RCC 7860 (cell line): Measurements from ENCODE around the gene MAS1.

ENCODE experiments used
- DNase-seq: peaks from one replicate; pipeline ENCODE4 v3.0.0-alpha.2; 2015; ENCODE audit warnings: low spot score
- FAIRE-seq: peaks from 2 replicates; lab custom pipeline; 2012; peaks lifted over from hg19 to GRCh38; lab: Jason Lieb, UNC

The MAS1 gene

GRCh38 chr6:159878341-159878740, 12.4 kb upstream of the MAS1 start:
- FAIRE-seq = no peak
- no peak for DNase-seq

- FAIRE-seq (no peak), DNase-seq (no peak)
These were observed 10.9 kb upstream of the MAS1 start for GRCh38 chr6:159879856-159880255.

- DNase-seq (no peak), FAIRE-seq (no peak)
These were observed 10.3 kb upstream of the MAS1 start for GRCh38 chr6:159880412-159880975.

GRCh38 chr6:159884720-159885119, 6.1 kb upstream of the MAS1 start:
- FAIRE-seq = no peak
- no peak for DNase-seq

GRCh38 chr6:159886270-159886669, 4.5 kb upstream of the MAS1 start:
- DNase-seq = no peak
- no peak for FAIRE-seq

- FAIRE-seq (no peak), DNase-seq (no peak)
These were observed 3.6 kb upstream of the MAS1 start for GRCh38 chr6:159887146-159887545.

- DNase-seq (no peak), FAIRE-seq (no peak)
These were observed 3.0 kb upstream of the MAS1 start for GRCh38 chr6:159887761-159888160.

GRCh38 chr6:159890201-159890600, 587 bp upstream of the MAS1 start:
- DNase-seq = no peak
- no peak for FAIRE-seq

- FAIRE-seq = no peak
- DNase-seq = no peak
These were observed 1.3 kb downstream of the MAS1 start for GRCh38 chr6:159892053-159892452.

- FAIRE-seq (no peak), DNase-seq (no peak)
These were observed 2.3 kb downstream of the MAS1 start for GRCh38 chr6:159893064-159893463.

- no peak for DNase-seq
- no peak for FAIRE-seq
These were observed 4.2 kb downstream of the MAS1 start for GRCh38 chr6:159894991-159895390.

GRCh38 chr6:159897603-159898002, 6.8 kb downstream of the MAS1 start:
- no peak for FAIRE-seq
- no peak for DNase-seq

- DNase-seq = no peak
- FAIRE-seq = no peak
These were observed 7.7 kb downstream of the MAS1 start for GRCh38 chr6:159898519-159898918.

- peak; percentile 75 for DNase-seq
- FAIRE-seq = no peak
These were observed 9.4 kb downstream of the MAS1 start for GRCh38 chr6:159899994-159900745.

- DNase-seq = no peak
- no peak for FAIRE-seq
These were observed 11.8 kb downstream of the MAS1 start for GRCh38 chr6:159902620-159903019.

GRCh38 chr6:159904497-159904911, 13.7 kb downstream of the MAS1 start:
- FAIRE-seq (no peak), DNase-seq (no peak)

- DNase-seq (no peak), FAIRE-seq (no peak)
These were observed 15.6 kb downstream of the MAS1 start for GRCh38 chr6:159906400-159906799.

- FAIRE-seq = no peak
- no peak for DNase-seq
These were observed 17.7 kb downstream of the MAS1 start for GRCh38 chr6:159908535-159908934.

- DNase-seq (no peak), FAIRE-seq (no peak)
These were observed 18.2 kb downstream of the MAS1 start for GRCh38 chr6:159908979-159909378.

- no peak for FAIRE-seq
These were observed 19.6 kb downstream of the MAS1 start for GRCh38 chr6:159910342-159910741.

GRCh38 chr6:159913375-159913774, 22.6 kb downstream of the MAS1 start:
- FAIRE-seq (no peak), DNase-seq (no peak)

More at GRCh38 chr6:159910342-159910741, 19.6 kb downstream of the MAS1 start:
- no peak for DNase-seq

GRCh38 chr6:159913862-159914564, 23.2 kb downstream of the MAS1 start:
- no peak for FAIRE-seq
- DNase-seq = no peak
